ENCODE measurements around the gene FATE1. TPM values are rescaled to one million over a fixed set of nuclear protein-coding genes. Genes with fewer than 3 reads are reported as not detected.

FATE1 gene
- total RNA-seq, result not detected
- long read RNA-seq, donor 1, result 0 reads
- long read RNA-seq, donor 2, result 0 reads

- intact Hi-C loops (cut with DNase I, micrococcal nuclease), result no loop called here
- Histone ChIP-seq H3K4me1 (ENCODE audit: low read depth) (no peaks in the 10 kb centered on the region), H3K4me3 (no peak within 1 kb of the TSS), H3K9me3 (no peaks in the 10 kb centered on the region), H3K36me3 (ENCODE audit: low read depth) (no peaks in the 10 kb centered on the region)
- no peak for TF ChIP-seq CTCF (IDR thresholded peaks at IDR 0.05)
- DNase-seq (no peak), ATAC-seq (no peak)
These were observed at the start of gene FATE1 for GRCh38 chrX:151715752-151716151. FATE1 (plus strand) TSS chrX:151716035; CDS start chrX:151716120, 85 bp downstream.

GRCh38 chrX:151675121-151675746 is 40.6 kb upstream of the FATE1 start:
- no peaks in the 10 kb centered on the region for H3K36me3 ChIP-seq (ENCODE audit: low read depth)
- no peak overlapping the region for H3K4me3 ChIP-seq
- DNase-seq (no peak), ATAC-seq (no peak)
- intact Hi-C loops (cut with DNase I, micrococcal nuclease), result no loop called here
- H3K9me3 ChIP-seq, result no peaks in the 10 kb centered on the region
- TF ChIP-seq CTCF (IDR thresholded peaks at IDR 0.05), result no peak
- no peaks in the 10 kb centered on the region for H3K4me1 ChIP-seq (ENCODE audit: low read depth)

- Histone ChIP-seq H3K9me3 (no peaks in the 10 kb centered on the region), H3K4me3 (no peak overlapping the region), H3K36me3 (ENCODE audit: low read depth) (no peaks in the 10 kb centered on the region), H3K4me1 (ENCODE audit: low read depth) (no peaks in the 10 kb centered on the region)
- no peak for TF ChIP-seq CTCF (IDR thresholded peaks at IDR 0.05)
- intact Hi-C loops (cut with DNase I, micrococcal nuclease), result no loop called here
- no peak for ATAC-seq
- DNase-seq, result no peak
These were observed 39.6 kb upstream of the FATE1 start for GRCh38 chrX:151676196-151676595.

- intact Hi-C loops (cut with DNase I, micrococcal nuclease), result loop anchor here (5.0 to 10.0 kb wide), 2 partner anchors 525 to 528 kb away; no protein-coding TSS in a partner anchor
These were observed 35.9 kb upstream of the FATE1 start for GRCh38 chrX:151679798-151680402.

GRCh38 chrX:151680805-151681204 is 35.0 kb upstream of the FATE1 start:
- peak; percentile 65 for ATAC-seq
- Histone ChIP-seq H3K36me3 (ENCODE audit: low read depth) (no peaks in the 10 kb centered on the region), H3K9me3 (no peaks in the 10 kb centered on the region), H3K4me1 (ENCODE audit: low read depth) (no peaks in the 10 kb centered on the region), H3K4me3 (no peak overlapping the region)
- TF ChIP-seq CTCF (IDR thresholded peaks at IDR 0.05), result no peak
- DNase-seq, result peak in 2 of 3 donors; percentile 33 to 64
- intact Hi-C loops (cut with DNase I, micrococcal nuclease), result loop anchor here (5.0 to 10.0 kb wide), 2 partner anchors 526 to 529 kb away; no protein-coding TSS in a partner anchor

More at GRCh38 chrX:151679798-151680402, 35.9 kb upstream of the FATE1 start:
- no peaks in the 10 kb centered on the region for H3K9me3 ChIP-seq
- no peak for DNase-seq
- TF ChIP-seq CTCF (IDR thresholded peaks at IDR 0.05), result no peak
- H3K36me3 ChIP-seq (ENCODE audit: low read depth), result no peaks in the 10 kb centered on the region
- H3K4me3 ChIP-seq, result no peak overlapping the region
- no peak for ATAC-seq
- no peaks in the 10 kb centered on the region for H3K4me1 ChIP-seq (ENCODE audit: low read depth)
